G401 (cell line): ENCODE data around the gene ZNF574. TPM values are rescaled to one million over a fixed set of nuclear protein-coding genes. Genes with fewer than 3 reads are reported as not detected.
"Not testable (repeated sequence)": the region's sequence is repeated elsewhere in the genome, so short reads cannot be mapped to it uniquely, and the experiment has no call there.

Experiments used
- DNase-seq: peaks from one replicate; pipeline ENCODE4 v3.0.0-alpha.2; 2015; ENCODE audit warnings: low spot score
- in situ Hi-C: cut with HindIII; loops from 2 replicates; pipeline ENCODE4 v1.10.0; 2016; ENCODE audit warnings: low sequenced_read_pairs, mixed read lengths
- total RNA-seq: library from RNA; depleted of rRNA; stranded (reverse); fragments of >200 nt; shearing (Covaris generic); gene quantifications from 2 replicates; pipeline ENCODE4 v1.2.3, GENCODE V29; 2014

Gene ZNF574
- total RNA-seq, 1 experiment from 2014 or later: 22.4 TPM

GRCh38 chr19:42095142-42095813, 19.3 kb downstream of the ZNF574 start:
- in situ Hi-C loops: no loop called here
- DNase-seq: no peak

- in situ Hi-C loops: no loop called here
- DNase-seq: no peak
Measured at GRCh38 chr19:42095814-42096230, 19.9 kb downstream of the ZNF574 start.

- no peak for DNase-seq
- in situ Hi-C loops: no loop called here
Measured at GRCh38 chr19:42096255-42096837, 20.4 kb downstream of the ZNF574 start.

GRCh38 chr19:42097461-42097860, 21.5 kb downstream of the ZNF574 start:
- in situ Hi-C loops: no loop called here
- DNase-seq: no peak

- in situ Hi-C loops: no loop called here
- DNase-seq: peak; percentile 75
Measured at GRCh38 chr19:42098781-42099180, 22.8 kb downstream of the ZNF574 start.

- in situ Hi-C loops: no loop called here
- peak; percentile 49 for DNase-seq
Measured at GRCh38 chr19:42099336-42099925, 23.5 kb downstream of the ZNF574 start.

- in situ Hi-C loops, DNase-seq: not testable (repeated sequence)
Measured at GRCh38 chr19:42100241-42100640, 24.3 kb downstream of the ZNF574 start.

GRCh38 chr19:42102877-42103276, 26.9 kb downstream of the ZNF574 start:
- no peak for DNase-seq
- in situ Hi-C loops: no loop called here

GRCh38 chr19:42105368-42105767, 29.4 kb downstream of the ZNF574 start:
- in situ Hi-C loops: no loop called here
- DNase-seq: no peak

GRCh38 chr19:42108527-42109389, 32.8 kb downstream of the ZNF574 start:
- in situ Hi-C loops: no loop called here
- peak; percentile 75 for DNase-seq

GRCh38 chr19:42109896-42110295, 33.9 kb downstream of the ZNF574 start:
- in situ Hi-C loops: no loop called here
- no peak for DNase-seq

- no peak for DNase-seq
- in situ Hi-C loops: no loop called here
Measured at GRCh38 chr19:42110658-42111057, 34.7 kb downstream of the ZNF574 start.

GRCh38 chr19:42111384-42111783, 35.4 kb downstream of the ZNF574 start:
- in situ Hi-C loops: no loop called here
- DNase-seq: no peak

- in situ Hi-C loops: no loop called here
- DNase-seq: no peak
Measured at GRCh38 chr19:42111811-42112210, 35.8 kb downstream of the ZNF574 start.

- in situ Hi-C loops: no loop called here
- peak; percentile 12 for DNase-seq
Measured at GRCh38 chr19:42113641-42114348, 37.8 kb downstream of the ZNF574 start.

GRCh38 chr19:42114412-42114811, 38.4 kb downstream of the ZNF574 start:
- no peak for DNase-seq
- in situ Hi-C loops: no loop called here

GRCh38 chr19:42115219-42115618, 39.3 kb downstream of the ZNF574 start:
- DNase-seq: no peak
- in situ Hi-C loops: no loop called here

- in situ Hi-C loops: no loop called here
- DNase-seq: no peak
Measured at GRCh38 chr19:42115705-42116104, 39.7 kb downstream of the ZNF574 start.
